Measurements from ENCODE around the gene ARMC2.
"Not testable (repeated sequence)": the region's sequence is repeated elsewhere in the genome, so short reads cannot be mapped to it uniquely, and the experiment has no call there.

The ARMC2 gene

DNA sequence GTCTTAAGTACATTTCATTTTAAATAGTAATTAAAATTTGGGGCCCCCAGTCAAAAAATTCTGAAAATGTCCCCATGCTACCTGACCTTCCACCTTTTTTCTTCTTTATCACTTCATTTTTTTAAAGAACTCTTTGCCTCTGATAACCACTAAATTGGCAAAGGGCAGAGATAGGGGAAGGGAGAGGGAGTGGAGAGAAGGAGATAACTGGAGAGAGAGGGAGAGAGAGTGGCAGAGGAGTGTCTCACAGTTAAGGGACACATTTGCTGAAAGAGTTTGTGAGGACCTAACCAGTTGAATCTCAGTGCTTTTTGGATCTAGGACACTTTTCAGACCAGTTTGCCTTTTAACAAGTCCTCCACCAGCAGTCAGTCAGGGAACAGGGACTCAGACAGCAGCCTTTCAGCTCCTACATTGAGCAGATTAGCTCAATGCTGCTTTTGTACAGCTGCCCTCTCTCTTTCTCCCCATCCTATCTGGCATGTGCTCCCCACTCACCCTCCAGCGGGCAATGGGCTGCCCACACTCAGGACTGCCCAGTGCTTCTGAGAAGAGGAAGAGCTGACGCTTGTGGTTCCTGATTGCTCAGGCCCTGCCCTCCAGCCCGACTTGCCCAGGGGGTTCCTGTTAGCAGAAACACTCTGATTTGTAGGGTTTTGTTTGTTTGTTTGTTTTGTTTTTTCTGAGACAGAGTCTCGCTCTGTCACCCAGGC, 14.4 kb downstream of the ARMC2 start:
- Histone ChIP-seq H3K4me3 (ENCODE audit: low read depth in 1 of 2, low read length in 1 of 2) (peak overlapping the region; percentile 5 to 35), H3K36me3 (no peaks in the 10 kb centered on the region), H3K4me1 (ENCODE audit: control insufficient read depth in 1 of 2, insufficient read depth in 1 of 2, low read depth in 1 of 2, low read length in 1 of 2) (peaks cover 24 to 33% of the 10 kb centered on the region in 2 experiments), H3K9me3 (no peaks in the 10 kb centered on the region), H3K27me3 (no peaks in the 10 kb centered on the region), H3K27ac (peak overlapping the region; percentile 93)
- no peak for TF ChIP-seq CTCF (IDR thresholded peaks at IDR 0.05)

DNA sequence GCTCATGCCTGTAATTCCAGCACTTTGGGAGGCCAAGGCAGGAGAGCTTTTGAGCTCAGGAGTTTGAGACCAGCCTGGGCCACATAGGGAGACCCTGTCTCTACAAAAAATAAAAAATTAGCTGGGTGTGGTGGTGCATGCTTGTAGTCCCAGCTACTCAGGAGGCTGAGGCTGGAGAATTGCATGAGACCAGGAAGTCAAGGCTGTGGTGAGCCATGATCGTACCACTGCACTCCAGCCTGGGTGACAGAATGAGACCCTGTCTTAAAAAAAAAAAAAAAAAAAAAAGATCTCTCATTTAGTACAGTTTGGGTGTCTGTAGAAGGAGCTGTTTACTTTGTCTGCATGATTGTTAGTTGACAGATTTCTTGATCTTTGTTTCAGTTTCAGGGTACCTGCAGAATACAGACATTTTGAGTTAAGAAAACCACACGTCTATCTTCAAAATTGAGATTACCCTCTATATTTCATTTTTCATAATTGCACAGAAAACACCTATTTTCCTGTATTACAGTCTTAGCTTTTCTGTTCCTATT, 17.6 kb downstream of the ARMC2 start:
- not testable (repeated sequence) for H3K9me3 ChIP-seq; H3K4me3 ChIP-seq (ENCODE audit: low read depth in 1 of 2, low read length in 1 of 2); H3K27ac ChIP-seq; H3K36me3 ChIP-seq; H3K27me3 ChIP-seq
- peaks cover 24 to 27% of the 10 kb centered on the region in 2 experiments for H3K4me1 ChIP-seq (ENCODE audit: control insufficient read depth in 1 of 2, insufficient read depth in 1 of 2, low read depth in 1 of 2, low read length in 1 of 2)

DNA sequence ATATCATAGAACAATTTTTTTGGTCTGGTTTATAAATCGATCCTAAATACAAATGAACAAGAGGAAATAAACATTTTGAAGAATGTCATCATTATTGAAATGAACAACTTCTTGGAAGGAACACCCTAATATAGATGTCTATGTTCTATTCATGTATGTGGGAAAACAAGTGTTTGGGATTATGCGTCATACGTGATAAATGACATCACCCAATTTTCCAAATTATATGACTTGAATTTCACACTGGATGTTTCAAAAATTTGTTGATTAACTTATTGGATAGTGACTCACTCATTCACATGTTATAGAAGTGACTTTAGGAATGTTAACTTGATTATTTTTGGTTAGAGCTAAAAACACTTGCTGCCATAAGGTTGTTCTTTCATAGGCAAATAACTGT, 18.6 kb downstream of the ARMC2 start:
- TF ChIP-seq CTCF (IDR thresholded peaks at IDR 0.05) = no peak
- H3K27me3 ChIP-seq = no peaks in the 10 kb centered on the region
- no peak overlapping the region for H3K27ac ChIP-seq

GRCh38 chr6:108868647-108869046, 20.4 kb downstream of the ARMC2 start:
- TF ChIP-seq CTCF (IDR thresholded peaks at IDR 0.05) = no peak
- Histone ChIP-seq H3K4me3 (ENCODE audit: low read depth in 1 of 2, low read length in 1 of 2) (no peak overlapping the region), H3K36me3 (peaks cover 8% of the 10 kb centered on the region), H3K27me3 (no peaks in the 10 kb centered on the region), H3K27ac (no peak overlapping the region), H3K9me3 (no peaks in the 10 kb centered on the region), H3K4me1 (ENCODE audit: control insufficient read depth in 1 of 2, insufficient read depth in 1 of 2, low read depth in 1 of 2, low read length in 1 of 2) (peaks cover 5 to 9% of the 10 kb centered on the region in 2 experiments)

More for the DNA sequence above, 18.6 kb downstream of the ARMC2 start:
- H3K4me1 ChIP-seq (ENCODE audit: control insufficient read depth in 1 of 2, insufficient read depth in 1 of 2, low read depth in 1 of 2, low read length in 1 of 2) = peaks cover 24 to 26% of the 10 kb centered on the region in 2 experiments
- H3K9me3 ChIP-seq = no peaks in the 10 kb centered on the region
- H3K4me3 ChIP-seq (ENCODE audit: low read depth in 1 of 2, low read length in 1 of 2) = no peak overlapping the region
- peaks cover 8% of the 10 kb centered on the region for H3K36me3 ChIP-seq

- Histone ChIP-seq H3K27ac (no peak overlapping the region), H3K4me1 (ENCODE audit: control insufficient read depth in 1 of 2, insufficient read depth in 1 of 2, low read depth in 1 of 2, low read length in 1 of 2) (peaks cover 9 to 13% of the 10 kb centered on the region in 2 experiments), H3K27me3 (no peaks in the 10 kb centered on the region), H3K9me3 (no peaks in the 10 kb centered on the region), H3K4me3 (ENCODE audit: low read depth in 1 of 2, low read length in 1 of 2) (no peak overlapping the region), H3K36me3 (peaks cover 8% of the 10 kb centered on the region)
- TF ChIP-seq CTCF (IDR thresholded peaks at IDR 0.05) = no peak
Observed at GRCh38 chr6:108869876-108870275, 21.7 kb downstream of the ARMC2 start.

DNA sequence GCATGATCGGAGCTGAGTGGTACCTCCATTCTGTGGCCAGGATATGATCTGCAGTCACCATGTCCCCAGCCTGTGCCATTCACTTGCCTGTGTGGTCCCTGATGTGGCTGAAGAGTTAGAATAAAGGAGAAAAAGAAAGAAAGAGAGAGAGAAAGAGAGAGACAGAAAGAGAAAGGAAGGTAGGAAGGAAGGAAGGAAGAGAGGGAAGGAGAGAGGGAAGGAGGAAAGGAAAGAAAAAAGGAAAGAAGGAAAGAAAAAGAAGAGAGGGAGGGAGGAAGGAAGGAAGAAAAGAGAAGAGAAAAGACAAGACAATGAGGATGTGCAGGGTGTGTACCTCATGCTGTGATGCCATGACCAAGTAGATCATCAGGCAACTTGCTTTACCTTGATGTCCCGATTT, 22.1 kb downstream of the ARMC2 start:
- no peaks in the 10 kb centered on the region for H3K9me3 ChIP-seq
- H3K27ac ChIP-seq = no peak overlapping the region
- no peaks in the 10 kb centered on the region for H3K27me3 ChIP-seq
- no peak overlapping the region for H3K4me3 ChIP-seq (ENCODE audit: low read depth in 1 of 2, low read length in 1 of 2)
- peaks cover 14 to 18% of the 10 kb centered on the region in 2 experiments for H3K4me1 ChIP-seq (ENCODE audit: control insufficient read depth in 1 of 2, insufficient read depth in 1 of 2, low read depth in 1 of 2, low read length in 1 of 2)
- peaks cover 8% of the 10 kb centered on the region for H3K36me3 ChIP-seq
- TF ChIP-seq CTCF (IDR thresholded peaks at IDR 0.05) = no peak
